Endothelial cell (in vitro differentiated cells): Measurements from ENCODE around the gene GBF1. TPM values are rescaled to one million over a fixed set of nuclear protein-coding genes. Genes with fewer than 3 reads are reported as not detected.

Source experiments
- DNase-seq: peaks from one replicate; pipeline ENCODE4 v3.0.0; 2021; ENCODE audit warnings: low spot score
- H3K27ac Mint-ChIP-seq: one replicate; pipeline ENCODE4 v1.8.0; 2021; ENCODE audit warnings: mixed read lengths, inconsistent platforms; ENCODE audit not compliant: unreplicated experiment
- H3K27me3 Mint-ChIP-seq: one replicate; pipeline ENCODE4 v1.8.0; 2021; ENCODE audit warnings: mild to moderate bottlenecking, moderate library complexity, mixed read lengths, inconsistent platforms; ENCODE audit not compliant: unreplicated experiment
- H3K36me3 Mint-ChIP-seq: one replicate; pipeline ENCODE4 v1.8.0; 2021; ENCODE audit warnings: mild to moderate bottlenecking, low read depth, mixed read lengths, inconsistent platforms; ENCODE audit not compliant: unreplicated experiment
- H3K4me1 Mint-ChIP-seq: one replicate; pipeline ENCODE4 v1.8.0; 2021; ENCODE audit warnings: mild to moderate bottlenecking, mixed read lengths, inconsistent platforms; ENCODE audit not compliant: unreplicated experiment
- H3K4me3 Mint-ChIP-seq: one replicate; pipeline ENCODE4 v1.8.0; 2021; ENCODE audit warnings: mild to moderate bottlenecking, mixed read lengths, inconsistent platforms; ENCODE audit not compliant: unreplicated experiment
- H3K9me3 Mint-ChIP-seq: one replicate; pipeline ENCODE4 v1.8.0; 2021; ENCODE audit warnings: mixed read lengths, inconsistent platforms; ENCODE audit not compliant: unreplicated experiment
- total RNA-seq: library from RNA; stranded (reverse); fragmentation: NEBNext Ultra II Directional; extraction: Animal tissue kit (Norgen Biotek cat#: 25700); gene quantifications from one replicate; pipeline ENCODE4 v1.2.1, GENCODE V29; 2021; ENCODE audit not compliant: unreplicated experiment
- TF ChIP-seq, protein P1 (sequence below): fragments of 200-600 bp; sonication (generic); IDR thresholded peaks from one replicate; pipeline ENCODE4 v1.5.0; 2021; ENCODE audit warnings: antibody characterized with exemption; ENCODE audit not compliant: unreplicated experiment

Gene GBF1
- total RNA-seq, 1 donor from 2014 or later: 45.1 TPM

DNA sequence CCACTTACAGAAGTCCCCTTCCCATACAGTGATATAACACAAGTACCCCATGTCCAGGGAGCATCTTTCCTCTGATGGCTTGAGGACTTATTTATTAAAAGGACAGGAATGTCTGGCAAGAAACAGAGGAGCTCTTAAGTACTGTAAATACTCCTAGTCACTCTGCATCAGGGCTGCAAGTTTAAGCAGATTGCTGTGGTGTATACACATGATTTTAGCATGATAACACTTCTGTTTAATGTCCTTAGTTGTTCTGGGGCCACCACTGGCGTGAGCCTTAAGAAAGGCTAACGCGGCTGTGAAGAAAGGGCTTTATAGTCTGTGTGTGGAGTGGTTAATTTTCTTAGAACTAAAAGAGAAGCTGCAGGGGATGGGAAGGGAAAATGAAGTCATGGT lies 65.7 kb downstream of the GBF1 start:
- Mint-ChIP-seq H3K4me1 (peaks cover 5% of the 10 kb centered on the region), H3K9me3 (no peaks in the 10 kb centered on the region), H3K36me3 (no peaks in the 10 kb centered on the region), H3K27ac (no peak overlapping the region), H3K4me3 (no peak overlapping the region), H3K27me3 (no peaks in the 10 kb centered on the region)
- TF ChIP-seq, protein P1, sequence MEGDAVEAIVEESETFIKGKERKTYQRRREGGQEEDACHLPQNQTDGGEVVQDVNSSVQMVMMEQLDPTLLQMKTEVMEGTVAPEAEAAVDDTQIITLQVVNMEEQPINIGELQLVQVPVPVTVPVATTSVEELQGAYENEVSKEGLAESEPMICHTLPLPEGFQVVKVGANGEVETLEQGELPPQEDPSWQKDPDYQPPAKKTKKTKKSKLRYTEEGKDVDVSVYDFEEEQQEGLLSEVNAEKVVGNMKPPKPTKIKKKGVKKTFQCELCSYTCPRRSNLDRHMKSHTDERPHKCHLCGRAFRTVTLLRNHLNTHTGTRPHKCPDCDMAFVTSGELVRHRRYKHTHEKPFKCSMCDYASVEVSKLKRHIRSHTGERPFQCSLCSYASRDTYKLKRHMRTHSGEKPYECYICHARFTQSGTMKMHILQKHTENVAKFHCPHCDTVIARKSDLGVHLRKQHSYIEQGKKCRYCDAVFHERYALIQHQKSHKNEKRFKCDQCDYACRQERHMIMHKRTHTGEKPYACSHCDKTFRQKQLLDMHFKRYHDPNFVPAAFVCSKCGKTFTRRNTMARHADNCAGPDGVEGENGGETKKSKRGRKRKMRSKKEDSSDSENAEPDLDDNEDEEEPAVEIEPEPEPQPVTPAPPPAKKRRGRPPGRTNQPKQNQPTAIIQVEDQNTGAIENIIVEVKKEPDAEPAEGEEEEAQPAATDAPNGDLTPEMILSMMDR: no peak
- DNase-seq: no peak

DNA sequence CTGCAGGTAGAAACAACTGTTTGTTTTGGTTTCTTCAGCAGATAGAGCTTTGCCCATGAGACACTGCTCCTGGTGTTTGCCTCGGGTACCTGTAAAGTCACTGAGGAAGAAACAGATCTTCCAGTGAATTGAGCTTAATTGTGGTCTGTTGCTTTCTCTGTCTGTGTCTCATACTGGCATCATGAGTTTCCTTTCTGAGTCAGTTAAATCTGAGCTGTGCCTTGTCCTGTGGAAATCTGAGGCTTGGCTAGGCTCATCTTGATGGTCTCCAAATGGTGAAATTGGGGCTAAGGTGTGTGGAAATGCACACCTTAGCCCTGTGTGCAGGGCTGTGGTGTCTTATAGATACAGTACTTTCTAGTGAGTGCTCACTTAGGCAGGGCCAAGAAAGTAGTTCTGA lies 67.4 kb downstream of the GBF1 start:
- Mint-ChIP-seq H3K27me3 (no peaks in the 10 kb centered on the region), H3K27ac (no peak overlapping the region), H3K9me3 (no peaks in the 10 kb centered on the region), H3K4me3 (no peak overlapping the region), H3K36me3 (no peaks in the 10 kb centered on the region), H3K4me1 (no peaks in the 10 kb centered on the region)
- DNase-seq: no peak
- TF ChIP-seq, protein P1: no peak

DNA sequence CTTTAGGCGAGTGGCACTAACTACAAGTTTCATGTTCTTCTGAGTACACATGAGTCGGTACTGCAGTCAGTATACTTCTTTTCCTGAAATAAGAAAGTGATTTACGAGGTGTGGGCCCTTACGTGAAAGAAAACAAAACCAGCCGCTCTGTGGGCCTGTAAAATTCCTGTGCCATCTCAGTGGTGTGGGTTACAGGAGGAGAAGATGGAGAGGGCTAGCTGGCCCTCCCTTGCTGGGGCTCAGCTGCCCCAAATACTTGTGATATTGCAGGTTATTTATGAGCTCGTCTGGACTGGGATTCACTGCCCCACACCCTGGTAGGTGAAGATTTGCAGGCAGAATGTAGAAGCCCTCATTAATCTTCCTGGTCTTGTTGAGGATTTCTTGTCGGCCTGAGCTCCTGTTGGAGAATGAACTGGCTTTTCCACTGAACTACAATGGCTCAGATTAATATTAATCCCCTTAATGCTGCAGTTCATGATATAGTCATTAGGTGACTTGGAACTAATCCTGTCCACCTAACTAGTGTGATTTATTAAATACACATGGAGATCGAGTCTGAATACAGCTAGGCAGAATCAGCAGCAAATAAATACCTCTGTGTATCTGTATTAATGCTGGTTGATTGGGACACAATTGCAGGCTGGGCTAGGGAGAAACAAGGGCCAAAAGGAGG lies 68.0 kb downstream of the GBF1 start:
- Mint-ChIP-seq H3K36me3 (no peaks in the 10 kb centered on the region), H3K4me1 (no peaks in the 10 kb centered on the region), H3K27me3 (no peaks in the 10 kb centered on the region), H3K4me3 (no peak overlapping the region), H3K27ac (no peak overlapping the region), H3K9me3 (no peaks in the 10 kb centered on the region)
- TF ChIP-seq, protein P1: no peak
- DNase-seq: no peak

DNA sequence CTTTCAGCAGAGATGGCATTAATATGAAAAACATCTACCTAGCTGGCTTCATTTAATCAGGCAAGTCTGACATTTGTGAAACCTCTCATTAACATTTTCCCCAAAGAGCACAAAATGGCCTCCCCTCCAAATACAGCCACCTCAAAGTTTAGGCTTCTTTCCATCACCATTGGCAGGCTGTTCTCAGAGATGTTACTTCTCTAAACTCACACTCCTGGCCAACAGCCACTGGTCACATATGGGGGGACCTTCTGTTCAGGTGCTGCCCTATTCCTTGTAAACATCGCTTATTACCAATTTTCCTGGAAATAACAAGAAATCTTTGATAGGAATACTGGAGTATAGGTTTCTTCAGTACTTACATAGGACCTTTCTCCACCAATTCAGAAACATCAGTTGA lies 69.5 kb downstream of the GBF1 start:
- H3K27ac Mint-ChIP-seq: no peak overlapping the region
- no peaks in the 10 kb centered on the region for H3K9me3 Mint-ChIP-seq
- H3K36me3 Mint-ChIP-seq: no peaks in the 10 kb centered on the region
- DNase-seq: no peak
- H3K4me3 Mint-ChIP-seq: no peak overlapping the region
- H3K27me3 Mint-ChIP-seq: no peaks in the 10 kb centered on the region
- no peaks in the 10 kb centered on the region for H3K4me1 Mint-ChIP-seq
- TF ChIP-seq, protein P1: no peak

DNA sequence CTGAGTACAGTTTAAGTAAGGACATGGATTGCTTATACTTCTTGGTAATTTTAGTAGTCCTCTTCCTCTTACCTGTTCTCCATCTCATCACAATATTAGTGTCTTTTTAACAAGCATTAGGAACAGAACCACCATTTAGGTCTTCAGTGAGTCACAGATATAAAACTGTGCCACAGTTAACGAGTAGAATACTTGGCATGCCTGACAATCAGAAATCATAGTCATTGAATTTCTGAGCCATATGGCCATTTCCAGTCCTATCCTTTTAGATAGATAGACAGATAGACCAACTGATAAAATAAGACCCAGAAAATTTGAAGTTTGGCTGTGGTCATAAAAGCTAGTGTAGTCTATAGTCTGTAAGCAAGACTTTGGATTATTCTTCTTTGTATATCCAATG lies 71.1 kb downstream of the GBF1 start:
- Mint-ChIP-seq H3K36me3 (no peaks in the 10 kb centered on the region), H3K27ac (no peak overlapping the region), H3K4me3 (no peak overlapping the region), H3K9me3 (no peaks in the 10 kb centered on the region), H3K4me1 (no peaks in the 10 kb centered on the region), H3K27me3 (no peaks in the 10 kb centered on the region)
- TF ChIP-seq, protein P1: no peak
- no peak for DNase-seq
